ENCODE data around the gene FRMD7.

FRMD7 gene

GRCh38 chrX:132037479-132037993, 90.3 kb downstream of the FRMD7 start:
- FAIRE-seq = no peak
- no peak for DNase-seq (ENCODE audit: insufficient read length, low spot score)

- no peak for DNase-seq (ENCODE audit: insufficient read length, low spot score)
- peak; percentile 65 for FAIRE-seq
Measured at GRCh38 chrX:132034648-132035047, 93.2 kb downstream of the FRMD7 start.

- FAIRE-seq (peak; percentile 21), DNase-seq (ENCODE audit: insufficient read length, low spot score) (no peak)
Measured at GRCh38 chrX:132033166-132033565, 94.7 kb downstream of the FRMD7 start.

- DNase-seq (ENCODE audit: insufficient read length, low spot score) (no peak), FAIRE-seq (peak; percentile 40)
Measured at GRCh38 chrX:132031867-132032266, 96.0 kb downstream of the FRMD7 start.

- no peak for DNase-seq (ENCODE audit: insufficient read length, low spot score)
- FAIRE-seq = no peak
Measured at GRCh38 chrX:132030264-132030663, 97.6 kb downstream of the FRMD7 start.
